Right hindlimb (tissue), 1 donor: ENCODE data around the gene PYGL.
A peak's percentile ranks its signal among the peaks of the same experiment; 100 is the strongest.
"Not testable (repeated sequence)": the region's sequence is repeated elsewhere in the genome, so short reads cannot be mapped to it uniquely, and the experiment has no call there.

Experiments
- DNase-seq: peaks from one replicate; pipeline ENCODE4 v3.0.0-alpha.2; 2018

The PYGL gene

GRCh38 chr14:50954811-50955372, 10.6 kb upstream of the PYGL start:
- DNase-seq: no peak

DNA sequence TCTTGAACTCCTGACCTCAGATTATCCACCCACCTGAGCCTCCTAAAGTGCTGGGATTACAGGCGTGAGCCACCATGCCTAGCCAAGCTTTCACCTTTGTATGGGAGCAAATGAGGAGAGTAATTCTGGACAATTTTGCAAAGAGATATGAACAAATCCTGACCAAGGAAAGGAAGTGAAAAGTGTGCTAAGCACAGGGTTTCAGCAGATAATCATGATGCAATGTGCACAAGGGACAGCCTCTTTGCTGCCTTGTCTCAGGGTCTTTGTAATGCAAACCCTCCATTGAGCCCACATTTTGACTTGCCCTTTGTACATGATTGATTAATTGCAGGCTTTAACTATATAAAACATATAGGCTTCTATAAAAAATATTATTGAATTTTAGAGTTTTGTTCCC, 9.2 kb upstream of the PYGL start:
- DNase-seq: no peak

DNA sequence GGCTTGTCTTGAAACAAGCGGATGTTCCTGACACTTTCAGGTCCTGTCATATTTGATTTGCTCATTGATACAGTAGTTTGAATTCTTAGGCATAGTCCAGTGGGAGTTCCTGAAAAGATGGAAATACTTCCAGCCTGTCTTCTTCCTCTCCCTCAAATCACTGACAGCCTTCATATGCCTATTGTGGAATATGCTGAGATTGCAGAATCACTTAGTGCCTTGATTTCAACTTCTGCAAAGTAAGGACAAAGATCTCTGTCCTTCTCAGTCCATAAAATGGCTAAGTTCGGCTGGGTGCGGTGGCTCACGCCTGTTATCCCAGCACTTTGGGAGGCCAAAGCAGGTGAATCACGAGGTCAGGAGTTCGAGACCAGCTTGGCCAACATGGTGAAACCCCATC, 6.7 kb upstream of the PYGL start:
- DNase-seq: no peak

GRCh38 chr14:50948205-50948604, 3.9 kb upstream of the PYGL start:
- no peak for DNase-seq

- no peak for DNase-seq
Measured at GRCh38 chr14:50947446-50947845, 3.2 kb upstream of the PYGL start.

DNA sequence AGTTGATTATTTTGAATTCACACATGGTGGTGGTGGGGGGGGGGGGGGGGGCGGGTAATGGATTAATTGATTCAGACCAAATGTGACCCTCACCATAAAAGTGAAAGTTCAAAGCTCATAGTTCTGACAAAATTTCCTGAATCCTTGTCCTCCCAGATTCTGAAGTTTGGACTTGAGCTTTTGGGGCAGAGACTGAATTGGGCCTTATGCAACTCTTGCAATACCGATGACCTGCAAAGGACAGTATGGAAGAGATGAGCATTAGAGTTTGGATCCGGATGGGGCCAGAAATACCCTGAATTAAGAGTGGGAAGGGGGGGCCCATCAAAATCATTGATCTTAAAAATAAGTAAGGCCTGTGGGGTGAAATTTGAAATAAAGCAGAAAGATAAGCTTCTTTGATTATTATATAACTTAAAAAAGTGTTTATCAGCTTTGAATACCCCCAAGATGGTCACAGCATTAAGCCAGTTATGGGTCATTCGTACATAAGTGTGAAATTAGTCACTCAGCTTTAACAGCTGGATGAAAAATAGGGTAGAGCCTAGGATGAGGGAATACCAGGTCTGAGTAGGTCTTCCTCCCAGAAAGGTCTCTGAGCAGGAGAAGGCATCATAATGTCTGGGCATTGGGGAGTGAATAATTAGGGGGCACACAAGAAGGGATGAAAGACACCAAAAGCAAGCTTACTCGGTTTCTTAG, 2.1 kb upstream of the PYGL start:
- DNase-seq: no peak

GRCh38 chr14:50944647-50945413, 547 bp upstream of the PYGL start:
- DNase-seq: no peak

GRCh38 chr14:50943261-50943942, 881 bp downstream of the PYGL start:
- DNase-seq: peak; percentile 49

GRCh38 chr14:50941638-50942037, 2.6 kb downstream of the PYGL start:
- DNase-seq: not testable (repeated sequence)

DNA sequence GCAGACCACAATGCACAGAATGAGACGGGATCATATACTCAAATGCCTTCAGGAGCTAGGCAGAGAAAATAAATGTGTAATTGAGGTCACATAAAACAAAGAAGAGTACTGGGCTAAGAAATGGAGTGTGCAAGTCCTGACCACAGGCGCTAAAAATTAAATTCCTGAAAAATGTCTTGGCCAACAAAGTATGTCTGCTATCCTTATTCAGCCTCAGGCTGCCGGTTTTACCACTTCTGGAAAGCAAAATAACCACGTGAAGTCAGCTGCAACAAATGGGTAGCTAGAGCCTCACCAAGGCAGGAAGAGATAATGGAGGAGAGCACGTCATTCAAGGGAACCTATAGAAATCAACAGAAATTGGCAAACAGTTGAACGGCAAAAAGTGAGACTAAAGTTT, 3.1 kb downstream of the PYGL start:
- DNase-seq: no peak

GRCh38 chr14:50937800-50938199, 6.5 kb downstream of the PYGL start:
- no peak for DNase-seq

DNA sequence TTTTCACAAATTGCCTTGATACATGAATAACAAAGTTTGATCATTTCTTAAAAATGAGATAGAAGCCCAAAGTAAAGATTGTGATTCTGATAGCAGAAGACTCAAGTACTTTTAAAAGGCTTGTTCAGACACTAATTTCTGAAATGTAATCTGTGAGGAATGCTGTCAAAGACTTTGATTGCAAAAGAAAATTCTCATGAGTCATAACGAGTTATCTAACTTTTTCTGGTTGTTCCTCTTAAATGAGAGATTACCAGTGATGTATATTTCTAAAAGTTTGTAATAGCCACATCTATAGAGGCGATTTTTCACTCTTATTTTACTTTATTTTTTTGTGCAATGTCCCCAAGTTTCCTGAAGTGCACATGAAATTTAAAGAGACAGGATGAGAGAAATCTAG, 7.0 kb downstream of the PYGL start:
- DNase-seq: no peak

DNA sequence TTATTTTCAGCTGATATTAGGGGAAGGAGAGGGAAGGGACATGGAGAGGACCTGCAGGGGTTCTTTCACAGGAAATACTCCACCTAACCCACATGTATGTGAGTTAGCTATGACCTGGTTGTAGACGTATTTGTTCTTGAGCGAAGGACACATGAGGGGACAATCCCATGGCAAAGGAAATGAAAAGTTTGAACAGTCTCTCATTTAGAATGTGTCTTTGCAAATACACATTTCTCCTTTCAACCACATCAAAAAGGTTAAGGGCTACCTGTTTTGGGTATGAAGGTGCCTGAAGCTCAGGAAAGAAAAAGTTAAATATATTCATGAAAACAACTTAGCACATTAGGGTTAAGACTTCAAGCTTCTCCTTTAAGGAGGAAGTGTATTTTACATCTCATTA, 7.4 kb downstream of the PYGL start:
- no peak for DNase-seq

GRCh38 chr14:50936016-50936340, 8.3 kb downstream of the PYGL start:
- DNase-seq: no peak

- DNase-seq: no peak
Measured at GRCh38 chr14:50935126-50936015, 8.9 kb downstream of the PYGL start.

DNA sequence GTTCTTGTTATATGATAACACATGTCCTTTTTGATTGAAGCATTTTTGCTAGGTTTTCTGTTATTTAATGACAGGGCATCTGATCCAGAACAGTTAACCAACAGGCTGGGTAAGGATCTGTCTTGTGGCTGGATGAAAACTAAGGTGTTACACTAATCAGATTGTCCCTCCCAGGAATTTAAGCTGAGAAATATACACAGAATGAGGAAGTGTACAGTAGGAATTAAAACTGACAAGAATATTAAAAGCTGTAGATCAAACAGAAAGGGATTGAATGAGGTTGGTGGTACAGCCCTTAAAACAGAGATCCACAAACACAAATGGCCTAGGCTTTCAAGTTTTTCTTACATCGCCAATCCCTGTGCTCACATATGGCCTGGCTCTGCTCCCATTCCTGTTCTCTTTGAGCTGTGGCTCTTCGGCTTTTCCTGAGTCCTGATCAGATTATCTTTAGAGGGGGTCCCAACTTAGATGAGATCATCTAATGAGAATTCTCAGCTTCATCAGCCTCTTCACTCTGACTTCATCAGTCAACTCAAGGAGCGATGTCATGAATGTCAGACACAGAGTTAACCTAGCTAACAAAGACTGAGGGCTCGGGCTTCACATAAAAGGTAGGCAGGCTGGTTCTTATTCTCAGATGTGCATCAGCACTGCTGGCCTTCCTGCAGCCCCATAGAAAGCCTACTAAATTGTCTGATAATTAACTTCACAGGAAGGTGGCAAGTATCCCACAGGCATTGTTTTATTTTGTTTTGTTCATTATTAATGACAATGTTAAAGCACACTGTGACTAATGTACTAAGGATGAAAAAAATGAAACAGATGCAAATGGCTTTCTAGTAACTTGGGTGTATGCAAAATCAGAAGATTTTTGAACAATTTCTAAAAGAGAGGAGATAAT, 11.4 kb downstream of the PYGL start:
- DNase-seq: no peak

DNA sequence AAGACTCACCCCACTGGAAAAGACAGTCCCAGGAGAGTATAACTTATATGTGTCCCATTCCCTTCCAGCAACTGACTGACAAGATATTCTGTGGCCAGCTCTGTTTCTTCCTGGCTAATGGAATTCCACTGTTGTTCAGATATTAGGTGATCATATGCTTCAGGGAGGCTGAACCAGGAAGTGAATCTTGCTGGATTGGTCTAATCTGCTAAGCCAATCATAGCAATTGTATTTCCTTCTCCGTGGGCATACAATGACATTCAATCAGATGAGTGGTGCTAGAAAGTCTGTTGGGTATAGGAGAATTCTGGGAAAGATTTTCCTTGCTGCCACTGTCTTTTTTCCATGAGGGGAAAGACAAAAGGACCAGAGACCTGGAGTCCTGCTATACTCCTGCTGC, 12.1 kb downstream of the PYGL start:
- DNase-seq: no peak

GRCh38 chr14:50931559-50931958, 12.7 kb downstream of the PYGL start:
- DNase-seq: no peak

- no peak for DNase-seq
Measured at GRCh38 chr14:50929506-50929905, 14.8 kb downstream of the PYGL start.

DNA sequence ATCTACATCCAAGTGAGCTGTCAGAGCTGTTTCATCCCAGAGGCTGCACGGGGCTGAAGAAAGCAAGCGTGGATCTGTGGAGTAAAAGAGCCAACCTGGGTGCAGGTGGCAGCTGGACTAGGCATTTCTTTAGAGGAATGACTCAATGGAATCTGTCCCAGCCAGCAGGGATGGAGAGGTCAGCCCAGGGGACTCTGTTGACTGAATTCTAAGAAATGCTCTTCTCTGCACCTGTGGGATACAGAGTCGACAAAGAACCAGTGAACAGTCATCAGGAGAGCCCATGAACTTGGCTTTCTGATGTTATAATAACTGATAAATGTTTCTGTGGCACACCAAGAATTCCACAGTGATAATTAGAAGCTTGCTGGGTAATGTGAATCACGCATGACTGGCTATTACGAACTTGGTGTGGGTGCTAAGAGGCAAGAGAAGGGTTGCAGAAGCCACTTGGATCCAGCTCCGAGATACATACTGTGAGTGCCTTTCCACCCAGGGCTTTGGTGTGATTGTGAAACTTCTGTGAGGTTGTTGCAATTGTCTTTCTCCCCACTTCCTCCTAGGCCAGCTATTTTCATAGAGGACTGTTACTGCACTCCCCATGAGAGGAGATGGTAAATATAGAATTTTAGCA, 16.2 kb downstream of the PYGL start:
- DNase-seq: no peak

DNA sequence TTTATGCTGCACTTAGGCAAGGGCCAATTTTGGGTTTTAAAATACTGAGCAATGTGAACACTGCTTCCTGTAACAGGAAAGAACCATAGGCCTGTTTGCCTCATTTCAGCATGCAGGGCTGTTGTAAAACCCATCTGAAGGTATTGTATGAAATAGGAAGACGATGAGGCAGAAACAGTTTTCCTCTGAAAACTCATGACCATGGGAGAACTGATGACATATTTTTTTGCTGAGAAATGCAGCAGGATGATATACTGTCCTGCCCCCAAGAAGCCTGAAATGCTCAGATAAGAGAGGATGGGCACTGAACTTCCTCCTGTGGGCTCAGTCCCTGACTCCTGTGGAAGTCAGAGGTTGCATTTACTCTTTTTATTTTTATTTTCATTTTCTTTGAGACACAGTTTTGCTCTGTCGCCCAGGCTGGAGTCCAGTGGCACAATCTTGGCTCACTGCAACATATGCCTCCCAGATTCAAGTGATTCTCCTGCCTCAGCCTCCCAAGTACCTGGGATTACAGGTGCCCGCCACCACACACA, 17.4 kb downstream of the PYGL start:
- DNase-seq: no peak
